D341Med (cell line): Measurements from ENCODE around the gene CNTN4.

Experiments used
- DNase-seq: peaks from one replicate; pipeline ENCODE4 v3.0.0; 2012; ENCODE audit warnings: low spot score

Gene CNTN4

DNA sequence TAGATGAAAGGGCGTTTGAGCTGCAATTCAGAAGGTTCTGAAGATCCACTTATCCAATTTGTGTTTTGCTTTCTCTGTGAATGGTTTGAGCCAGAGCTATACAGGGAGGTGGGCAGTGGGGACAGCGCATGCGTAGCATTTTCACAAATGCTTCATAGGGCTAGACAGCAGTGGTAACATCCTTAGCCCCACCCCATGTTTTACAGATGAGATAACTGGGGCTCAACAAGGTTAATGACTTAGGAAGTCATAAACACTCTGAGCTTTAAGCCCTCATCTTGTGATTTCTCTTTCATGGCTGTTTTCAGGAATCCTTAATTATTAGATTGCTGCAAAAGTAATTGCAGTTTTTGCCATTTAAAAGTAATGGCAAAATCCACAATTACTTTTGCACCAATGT, 602.8 kb downstream of the CNTN4 start:
- DNase-seq = no peak

DNA sequence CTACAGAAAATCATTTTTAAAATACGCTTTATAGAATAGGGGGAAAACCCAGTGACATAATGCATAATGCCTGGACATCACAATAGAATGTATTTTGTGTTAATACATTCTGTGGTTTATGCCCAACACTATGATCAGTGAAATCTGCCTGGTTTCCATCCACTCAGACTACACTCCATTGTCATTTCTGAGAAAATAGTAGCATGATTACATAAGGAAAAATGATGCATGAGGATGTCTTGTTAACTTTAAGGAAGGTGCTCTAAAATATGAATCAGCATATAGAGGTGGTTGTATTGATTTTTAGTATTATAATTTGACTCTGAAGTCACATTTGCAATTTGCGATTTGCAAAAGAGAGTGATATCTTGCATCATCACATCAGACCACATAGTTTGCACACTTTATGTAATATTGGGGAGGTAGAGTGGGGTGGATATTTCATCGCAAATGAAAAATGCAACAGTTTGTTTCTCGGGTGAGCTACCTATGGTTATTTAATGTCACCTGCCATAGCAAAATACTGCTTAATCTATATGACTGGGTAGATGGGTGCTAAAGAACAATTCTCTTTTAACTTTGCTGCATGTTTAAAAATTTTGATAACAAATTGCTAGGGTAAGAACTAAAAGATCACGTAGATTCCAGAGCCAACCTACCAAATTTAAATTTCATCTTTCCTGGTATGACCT, 607.6 kb downstream of the CNTN4 start:
- DNase-seq = no peak

DNA sequence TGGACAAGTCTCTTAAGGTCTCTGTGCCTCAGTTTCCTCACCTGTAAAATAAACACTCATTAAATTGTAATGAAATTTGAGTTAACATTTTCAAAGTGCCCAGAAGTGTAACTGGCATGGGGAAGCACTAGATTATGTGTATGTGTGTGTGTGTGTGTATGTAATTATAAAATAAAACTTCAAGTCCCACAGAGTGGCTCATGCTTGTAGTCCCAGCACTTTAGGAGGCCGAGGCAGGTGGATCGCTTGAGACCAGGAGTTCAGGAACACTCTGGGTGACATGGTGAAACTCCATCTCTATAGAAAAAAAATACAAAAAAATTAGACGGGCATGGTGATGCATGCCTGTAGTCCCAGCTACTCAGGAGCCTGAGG, 608.2 kb downstream of the CNTN4 start:
- no peak for DNase-seq

DNA sequence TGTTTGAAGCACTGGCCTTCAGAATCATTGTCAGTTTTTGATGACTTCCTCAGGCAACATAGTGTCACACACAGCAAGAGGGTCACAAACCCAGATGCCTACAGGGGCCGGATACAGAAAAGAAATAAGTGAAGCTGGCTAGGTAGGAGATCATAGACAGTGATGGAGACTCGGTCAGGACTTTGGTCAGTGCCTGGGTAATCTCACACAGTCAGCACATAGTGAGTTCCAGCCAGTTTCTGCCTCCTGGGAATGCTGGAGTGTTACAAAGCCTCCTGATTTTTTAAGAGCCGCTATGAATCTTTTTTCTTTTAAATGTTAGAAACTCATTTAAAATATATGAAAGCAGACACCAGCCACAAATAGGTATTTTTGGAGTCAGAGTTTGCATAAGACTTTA, 612.4 kb downstream of the CNTN4 start:
- DNase-seq = no peak

DNA sequence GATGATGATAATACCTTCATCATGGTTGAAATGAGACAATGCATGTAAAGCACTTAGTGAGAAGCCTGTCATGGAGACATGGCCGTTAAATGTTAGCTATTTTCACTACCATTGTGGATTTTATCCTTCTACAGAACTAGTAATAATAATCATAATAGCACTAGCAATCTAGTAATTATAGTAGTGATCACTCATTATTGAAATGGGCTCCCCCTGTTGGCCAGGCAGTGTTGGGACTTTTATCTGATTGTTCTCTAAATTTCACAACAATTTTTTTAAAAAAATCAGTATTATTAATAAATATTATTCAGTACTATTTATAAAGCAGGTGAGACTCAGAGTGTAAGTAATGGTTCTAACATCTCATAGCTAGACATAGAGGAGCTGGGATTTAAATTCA, 615.3 kb downstream of the CNTN4 start:
- DNase-seq = no peak

DNA sequence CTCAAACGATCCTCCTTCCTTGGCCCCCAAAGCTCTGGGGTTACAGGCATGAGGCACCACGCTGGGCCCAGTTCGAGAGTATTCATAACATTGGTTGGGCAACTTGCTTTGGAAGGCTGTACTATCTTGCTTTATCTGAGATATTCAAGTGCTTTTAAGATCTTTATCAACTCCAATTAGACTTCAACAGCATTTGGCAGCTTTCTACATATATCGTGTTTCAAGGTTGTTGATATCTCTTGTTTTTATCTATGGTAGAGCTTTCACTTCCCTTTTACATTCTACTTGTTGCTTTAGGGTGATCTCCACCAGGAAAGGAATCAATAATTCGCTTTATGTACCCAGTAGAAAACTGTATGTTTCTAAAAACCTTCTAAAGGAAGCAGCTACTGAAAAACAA, 616.2 kb downstream of the CNTN4 start:
- no peak for DNase-seq

DNA sequence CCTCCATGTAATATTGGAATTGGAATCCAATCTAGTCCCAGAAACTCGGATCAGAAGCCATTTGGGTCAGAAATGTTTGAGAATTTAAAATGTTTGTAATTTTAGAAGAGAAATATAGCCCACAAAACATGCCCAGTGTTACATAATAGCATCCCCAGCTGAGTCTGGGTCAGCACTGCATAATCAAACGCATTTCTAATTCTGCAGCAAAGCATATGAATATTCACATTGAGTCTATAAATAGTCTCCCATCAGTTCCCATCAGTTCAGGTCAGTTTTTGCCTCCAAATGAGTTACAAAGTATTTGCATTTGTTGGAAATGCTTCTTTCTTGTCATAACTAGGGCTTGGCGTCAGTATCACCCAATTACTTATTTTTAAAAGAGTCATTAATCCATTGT, 628.4 kb downstream of the CNTN4 start:
- DNase-seq = no peak

DNA sequence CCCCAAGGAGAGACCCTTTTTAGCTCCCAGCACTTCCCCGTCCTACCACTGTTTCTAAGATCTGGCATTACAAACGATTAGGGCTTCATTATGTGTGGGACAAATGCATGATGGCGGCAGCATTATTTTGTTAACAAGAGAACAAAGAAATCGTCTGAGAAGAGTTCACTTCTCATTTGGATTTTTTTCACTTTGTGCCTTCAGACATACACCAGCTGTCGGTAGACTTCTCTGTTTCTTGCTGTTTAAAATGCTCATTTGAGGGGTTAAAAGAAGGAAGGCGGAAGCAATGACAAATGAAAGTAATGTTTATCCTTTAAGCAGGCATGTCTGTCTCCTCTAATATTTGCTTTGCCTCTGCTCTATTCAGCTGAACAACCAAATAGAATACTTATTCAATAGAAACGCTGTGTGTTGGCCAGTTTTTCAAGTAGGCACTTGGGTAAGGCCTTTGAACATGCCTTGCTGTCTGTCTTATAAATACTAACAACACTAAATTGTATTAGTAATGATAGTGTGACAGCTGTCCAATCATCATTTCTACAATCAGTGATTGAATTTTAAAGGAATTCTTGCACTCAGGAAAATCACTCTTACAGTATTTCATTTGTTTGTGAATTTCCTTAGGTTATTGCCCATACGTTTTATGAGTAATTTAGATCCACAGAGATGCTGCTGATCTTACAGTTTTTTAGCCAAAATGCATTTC, 629.1 kb downstream of the CNTN4 start:
- no peak for DNase-seq

DNA sequence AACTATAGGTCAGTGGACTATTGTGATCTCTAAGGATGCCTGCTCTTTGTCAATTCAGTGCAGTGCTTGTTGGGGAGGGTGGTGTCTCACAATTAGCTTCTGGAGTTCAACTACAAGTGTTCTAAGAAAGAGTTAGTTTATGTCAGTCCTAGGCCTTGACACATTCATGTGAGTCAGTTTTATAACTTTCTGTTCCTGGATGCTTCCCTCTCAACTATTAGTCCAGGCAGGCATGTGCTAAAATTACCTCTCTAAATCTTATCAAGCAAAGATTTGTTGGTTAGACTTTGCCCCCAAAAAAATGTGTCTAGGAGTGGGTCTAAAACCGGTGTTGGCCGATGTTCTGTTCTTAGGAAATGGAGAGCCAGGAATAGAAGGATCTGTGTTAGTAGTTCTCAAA, 633.2 kb downstream of the CNTN4 start:
- DNase-seq = no peak

DNA sequence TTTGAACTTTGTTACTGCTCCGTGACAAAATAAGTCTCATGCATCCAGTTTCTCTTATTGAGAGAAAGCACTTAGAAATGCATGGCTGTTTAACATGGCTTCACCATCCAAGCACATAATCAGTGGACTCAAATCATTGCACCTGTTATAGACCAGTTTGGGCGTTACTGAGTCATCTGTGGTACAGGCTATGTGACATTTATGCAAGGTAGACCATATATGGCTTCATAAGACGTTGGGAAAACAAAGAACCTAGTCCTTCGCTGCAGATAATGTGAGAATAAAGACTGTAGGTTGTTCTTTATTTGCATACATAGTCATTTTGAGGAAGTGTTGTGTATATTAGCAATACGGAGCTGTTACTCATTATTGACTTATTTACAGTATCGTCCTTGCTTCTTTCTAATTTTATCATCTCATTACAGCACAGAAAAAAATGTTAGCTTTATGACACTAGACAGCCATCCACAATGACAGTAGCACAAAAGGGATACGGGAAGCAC, 636.8 kb downstream of the CNTN4 start:
- DNase-seq = no peak

DNA sequence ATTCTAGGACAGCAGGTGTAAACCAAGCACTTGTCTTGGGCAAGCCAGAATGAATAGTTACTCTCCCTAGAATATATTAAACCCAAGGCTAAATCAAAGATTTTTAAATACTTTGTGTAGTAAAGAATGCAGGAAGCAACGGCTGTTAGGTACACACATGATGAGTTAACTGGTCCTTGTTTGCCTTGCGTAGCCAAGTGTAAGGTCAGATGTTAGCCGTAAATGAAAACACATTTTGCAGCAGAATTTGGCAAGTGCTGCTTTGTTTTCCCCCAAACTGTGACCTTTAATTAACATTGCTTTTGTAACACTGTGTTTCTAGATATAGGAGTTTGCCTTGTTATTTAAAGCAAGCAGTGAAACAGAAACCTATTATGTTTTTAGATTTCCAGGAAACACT, 642.9 kb downstream of the CNTN4 start:
- DNase-seq = no peak

DNA sequence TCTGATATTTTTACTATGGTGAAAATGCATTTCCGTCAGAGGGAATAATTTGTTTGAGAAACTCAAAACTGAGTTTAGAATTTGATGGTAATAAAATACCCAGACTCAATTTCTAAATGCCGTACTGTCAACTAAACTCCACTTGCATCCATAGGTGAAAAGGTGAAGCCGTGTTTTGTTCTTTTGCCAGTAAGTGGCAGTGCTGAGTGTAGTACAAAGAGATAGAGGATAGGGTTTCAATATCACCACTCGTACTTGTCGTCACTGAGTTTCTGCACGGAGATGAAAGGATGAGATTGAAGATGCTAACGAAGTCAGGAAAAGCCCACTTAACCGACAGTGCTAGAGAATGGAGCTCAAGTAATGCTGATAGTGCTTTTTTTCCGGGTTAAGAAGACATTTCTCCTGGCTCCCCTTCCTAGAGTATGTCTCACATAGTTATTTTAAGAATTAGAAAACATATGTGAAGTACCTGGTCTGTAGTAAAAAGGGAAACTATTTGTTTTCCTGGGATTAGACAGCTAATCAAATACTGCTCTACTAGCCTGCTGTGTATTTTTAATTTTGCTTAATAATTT, 666.4 kb downstream of the CNTN4 start:
- peak; percentile 51 for DNase-seq

DNA sequence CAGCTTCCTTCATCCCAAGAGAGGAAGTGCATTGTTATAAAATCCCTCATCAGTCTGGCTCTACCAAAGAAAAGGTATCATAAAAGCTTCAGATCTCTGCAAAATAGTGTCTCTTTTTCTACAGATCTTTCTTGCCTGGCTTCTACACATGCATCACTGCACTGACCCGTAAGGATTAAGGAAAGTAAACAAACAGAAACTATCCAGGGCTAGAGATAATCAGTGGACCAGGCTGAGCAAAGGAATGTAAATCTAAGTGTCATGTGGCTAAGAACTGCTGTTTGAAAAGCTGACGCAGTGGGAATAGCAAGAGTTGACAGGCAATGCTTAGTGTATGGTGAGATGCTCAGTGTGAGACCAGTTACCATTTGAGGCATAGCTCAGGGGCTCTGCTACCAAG, 671.8 kb downstream of the CNTN4 start:
- no peak for DNase-seq

DNA sequence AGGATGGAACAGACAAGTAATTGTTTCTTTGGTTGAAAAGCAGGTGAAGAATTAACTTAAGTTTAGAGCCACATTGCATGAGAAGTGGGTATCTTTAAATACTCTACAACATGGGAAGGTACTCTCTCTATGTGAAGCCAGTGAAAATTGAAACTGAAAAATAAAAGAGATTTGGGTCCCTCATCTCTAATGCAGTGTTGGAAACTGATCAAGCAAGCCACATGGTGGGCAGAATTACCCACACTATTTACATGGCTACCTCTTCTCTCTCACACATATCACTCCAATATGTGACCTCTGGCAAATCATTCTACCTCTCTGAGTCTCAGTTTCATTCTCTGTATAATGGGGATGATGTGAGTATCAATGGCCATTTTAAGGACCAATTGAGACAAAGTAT, 672.5 kb downstream of the CNTN4 start:
- DNase-seq = no peak

DNA sequence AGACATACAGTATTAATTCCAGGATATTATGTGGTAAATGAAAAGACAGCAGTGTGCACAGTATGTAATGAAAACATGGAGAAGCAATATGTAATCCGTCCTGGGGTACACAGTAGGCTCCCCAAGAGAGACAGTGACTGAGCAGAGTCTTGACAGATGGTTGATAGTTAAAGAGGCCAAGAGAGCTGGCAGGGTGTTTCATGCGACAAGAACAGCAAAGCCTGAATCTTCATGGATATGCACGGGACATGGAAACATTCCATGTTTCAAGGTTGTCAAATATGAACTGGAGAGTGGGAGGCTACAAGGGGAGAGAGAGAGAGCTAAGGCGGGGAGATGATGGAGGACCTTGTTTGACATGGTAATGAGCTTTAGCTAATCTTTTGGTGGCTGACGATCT, 673.1 kb downstream of the CNTN4 start:
- no peak for DNase-seq

DNA sequence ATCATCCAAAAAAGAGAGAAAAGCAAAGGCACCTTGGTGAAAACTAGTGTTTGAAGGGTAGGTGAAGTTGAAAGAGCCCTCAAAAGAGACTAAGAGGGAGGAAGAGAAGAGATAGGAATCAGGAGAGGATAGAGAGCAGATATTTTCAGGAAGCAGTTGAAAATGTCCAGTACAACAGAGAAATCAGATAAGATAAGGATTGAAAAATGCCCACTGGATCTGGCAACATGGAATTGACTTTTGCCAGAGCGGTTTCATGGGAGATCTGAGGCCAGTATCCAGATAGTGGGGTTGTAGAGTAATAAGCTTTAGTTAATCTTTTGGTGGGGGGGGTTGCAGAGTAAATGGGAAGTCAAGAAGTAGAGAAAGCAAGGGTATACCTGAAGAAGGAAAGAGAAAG, 674.1 kb downstream of the CNTN4 start:
- DNase-seq = no peak

DNA sequence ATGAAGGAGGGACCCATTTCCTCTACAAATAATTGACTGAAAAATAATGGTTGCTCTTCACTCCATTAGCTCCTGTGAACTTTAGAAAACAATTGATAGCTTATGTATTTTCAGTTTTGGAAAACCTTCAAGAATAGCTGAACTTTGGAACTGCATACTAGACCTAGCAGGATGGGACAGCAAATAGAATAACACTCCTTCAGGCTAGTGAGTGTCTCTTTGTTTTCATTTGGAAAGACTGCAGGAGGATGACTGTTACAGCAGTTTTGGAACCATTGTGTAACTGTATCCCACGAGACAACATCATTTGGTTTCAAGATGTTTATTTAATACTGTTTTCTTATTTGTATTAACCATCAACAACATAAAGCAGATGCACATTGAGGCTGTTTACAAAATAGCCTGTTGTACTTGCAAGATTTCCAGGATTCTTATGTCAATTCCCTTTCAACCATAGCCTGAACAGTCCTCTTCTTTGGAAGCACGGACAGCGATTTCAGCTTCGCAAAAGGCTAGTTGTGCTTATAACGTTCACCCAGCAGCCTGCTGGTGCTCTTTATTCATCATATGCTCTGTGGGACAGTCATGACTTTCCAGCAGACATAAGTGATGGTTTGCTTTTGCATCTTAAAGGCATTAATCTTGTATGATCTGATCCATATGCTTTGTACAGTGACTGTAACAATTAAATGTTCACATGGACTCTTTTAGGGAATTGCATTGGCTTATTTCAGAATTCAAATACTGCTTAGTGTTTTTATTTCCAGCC, 676.0 kb downstream of the CNTN4 start:
- DNase-seq = no peak

DNA sequence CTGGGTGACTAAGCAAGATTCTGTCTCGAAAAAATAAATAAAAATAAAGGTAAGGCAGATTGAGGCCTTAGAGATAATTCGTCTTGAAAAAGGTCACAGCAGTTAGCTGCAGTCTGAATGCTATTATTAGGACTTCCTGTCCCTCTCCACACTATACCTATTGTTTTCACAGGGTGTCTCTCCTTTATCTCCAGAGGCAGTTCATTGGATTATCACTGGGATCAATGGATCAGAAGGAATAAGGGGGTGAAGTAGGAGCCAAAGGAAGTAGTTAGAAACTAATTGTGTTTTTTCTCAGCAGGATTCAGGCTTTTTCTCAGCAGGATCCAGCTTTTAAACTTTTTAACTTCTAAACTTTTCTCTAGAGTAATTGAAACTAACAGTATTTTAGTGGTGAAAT, 684.6 kb downstream of the CNTN4 start:
- no peak for DNase-seq

DNA sequence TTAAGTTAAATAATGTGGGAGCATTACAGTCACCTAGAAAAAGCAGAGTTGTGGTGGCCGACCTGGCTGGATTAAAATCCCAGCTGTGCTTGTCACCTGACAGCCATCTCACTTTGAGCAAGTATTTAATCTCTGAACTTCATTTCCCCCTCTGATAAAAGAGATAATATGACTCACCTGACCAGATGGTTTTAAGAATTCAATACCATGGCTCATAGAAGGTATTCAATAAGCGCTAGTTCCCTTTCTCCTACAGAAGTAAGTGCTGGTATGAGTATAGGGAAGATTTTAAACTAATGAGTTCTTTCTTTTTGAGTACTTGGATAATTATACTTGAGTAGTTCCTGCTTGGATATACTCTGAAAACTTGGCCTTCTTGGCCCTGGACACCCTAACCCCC, 686.0 kb downstream of the CNTN4 start:
- no peak for DNase-seq

DNA sequence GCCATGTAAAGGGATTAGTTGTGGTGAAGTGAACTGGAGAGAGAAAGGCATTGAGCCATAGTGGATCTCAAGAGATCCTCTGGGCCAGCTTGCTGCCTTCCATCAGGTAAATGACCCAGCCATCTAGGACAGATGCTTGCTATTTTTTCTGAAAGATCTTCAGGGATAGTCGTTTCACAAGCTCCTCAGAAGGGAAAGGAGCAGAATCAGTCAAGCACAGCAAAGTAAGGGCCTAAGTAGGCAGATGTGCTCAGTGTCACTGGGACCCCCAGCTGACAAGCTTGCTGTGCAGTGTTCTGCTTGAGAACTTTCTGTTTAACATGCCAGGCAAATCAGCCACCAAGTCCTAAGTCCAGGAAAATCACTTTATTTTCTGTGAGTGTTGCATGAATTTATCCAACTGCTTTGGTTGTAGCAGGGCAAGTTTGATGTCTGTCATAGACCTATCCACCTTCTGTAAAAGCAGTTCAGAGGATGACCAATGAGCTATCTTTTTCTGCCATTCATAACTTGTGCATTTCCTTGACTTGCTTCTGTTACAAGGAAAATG, 691.7 kb downstream of the CNTN4 start:
- no peak for DNase-seq

DNA sequence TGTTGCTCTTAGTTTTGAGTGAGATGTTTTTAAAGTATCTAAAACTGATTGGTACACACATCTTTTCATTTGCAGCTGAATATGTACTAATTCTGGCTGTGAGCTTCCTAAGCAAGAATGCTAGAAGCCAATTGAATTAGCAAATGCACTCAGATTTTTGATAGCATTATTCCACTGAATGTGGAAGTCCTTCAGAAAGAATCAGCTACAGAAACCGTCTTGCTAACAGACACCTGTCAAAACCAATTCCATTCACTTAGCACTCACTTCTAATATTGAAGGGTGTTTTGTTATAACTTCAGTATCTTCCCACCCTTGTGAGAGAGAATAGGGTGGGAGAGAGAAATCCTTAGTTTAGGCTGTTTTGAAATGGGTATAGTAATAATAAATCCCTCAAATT, 693.8 kb downstream of the CNTN4 start:
- no peak for DNase-seq

DNA sequence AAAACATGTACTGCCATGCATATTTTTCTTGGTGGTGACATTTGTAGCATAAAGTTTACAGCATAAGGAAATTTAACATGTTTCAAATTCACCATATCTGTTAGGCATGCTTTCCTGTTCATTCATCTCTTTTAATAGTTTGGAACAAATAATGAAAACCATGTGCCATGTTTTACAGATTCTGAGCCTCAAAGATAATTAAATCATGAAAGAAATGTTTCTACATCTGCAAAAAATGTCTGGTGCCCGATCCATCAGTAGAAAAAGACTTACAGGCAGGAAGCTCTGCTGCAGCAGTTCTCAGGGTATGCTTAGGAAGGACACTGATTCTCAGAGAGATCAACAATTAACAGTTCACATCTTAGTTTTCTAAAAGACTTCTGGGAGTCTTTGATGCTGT, 695.3 kb downstream of the CNTN4 start:
- no peak for DNase-seq

DNA sequence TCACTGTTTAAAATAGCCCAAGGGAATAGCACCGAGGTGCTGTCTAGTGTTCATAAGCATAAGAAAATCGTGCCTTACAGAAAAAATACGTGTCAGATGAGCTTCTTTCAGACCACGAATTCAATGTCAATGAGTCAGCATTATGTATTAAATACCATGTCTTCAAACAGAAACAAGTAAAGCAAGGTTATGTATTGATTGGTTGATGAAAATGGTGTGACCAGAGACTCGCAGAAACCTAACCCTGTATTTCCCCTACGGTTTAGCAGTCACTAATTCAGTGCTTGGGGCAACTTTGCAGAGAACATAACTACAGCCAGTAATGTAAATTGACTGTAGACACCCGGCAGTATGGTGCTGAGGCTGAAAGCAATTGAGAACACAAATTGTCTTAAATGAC, 703.8 kb downstream of the CNTN4 start:
- DNase-seq = no peak
